Fibroblast of mammary gland (primary cell): ENCODE data around the gene SLC18A3.

Experiments
- DNase-seq: peaks from one replicate; pipeline ENCODE4 v3.0.0-alpha.2; 2010; ENCODE audit warnings: low read depth
- H3K4me3 ChIP-seq: 2 replicates; pipeline ENCODE4 v1.5.1; 2011; ENCODE audit warnings: low read depth, mild to moderate bottlenecking, low read length, moderate library complexity; ENCODE audit not compliant: control insufficient read depth
- CTCF ChIP-seq: conservative IDR thresholded peaks from 2 replicates; pipeline ENCODE4 v1.5.1; 2011; ENCODE audit warnings: low read depth, low read length, inconsistent platforms; ENCODE audit not compliant: control insufficient read depth, insufficient read depth

SLC18A3 gene

GRCh38 chr10:49655099-49655498 is 45.0 kb downstream of the SLC18A3 start:
- no peak for TF ChIP-seq CTCF
- H3K4me3 ChIP-seq: no peak overlapping the region
- no peak for DNase-seq

- no peak for DNase-seq
- TF ChIP-seq CTCF: no peak
- no peak overlapping the region for H3K4me3 ChIP-seq
Measured at GRCh38 chr10:49656845-49657493, 46.9 kb downstream of the SLC18A3 start.

GRCh38 chr10:49657606-49658005 is 47.5 kb downstream of the SLC18A3 start:
- TF ChIP-seq CTCF: no peak
- DNase-seq: no peak
- no peak overlapping the region for H3K4me3 ChIP-seq

GRCh38 chr10:49661140-49661856 is 51.2 kb downstream of the SLC18A3 start:
- no peak for TF ChIP-seq CTCF

More at GRCh38 chr10:49661140-49661856, 51.2 kb downstream of the SLC18A3 start:
- no peak overlapping the region for H3K4me3 ChIP-seq
- DNase-seq: no peak
